ENCODE data around the gene DPH2.

GRCh38 chr1:44019466-44019948 is 49.7 kb downstream of the DPH2 start:
- TF ChIP-seq POLR2A (IDR thresholded peaks at IDR 0.05): no peak
- TF ChIP-seq, protein P1, sequence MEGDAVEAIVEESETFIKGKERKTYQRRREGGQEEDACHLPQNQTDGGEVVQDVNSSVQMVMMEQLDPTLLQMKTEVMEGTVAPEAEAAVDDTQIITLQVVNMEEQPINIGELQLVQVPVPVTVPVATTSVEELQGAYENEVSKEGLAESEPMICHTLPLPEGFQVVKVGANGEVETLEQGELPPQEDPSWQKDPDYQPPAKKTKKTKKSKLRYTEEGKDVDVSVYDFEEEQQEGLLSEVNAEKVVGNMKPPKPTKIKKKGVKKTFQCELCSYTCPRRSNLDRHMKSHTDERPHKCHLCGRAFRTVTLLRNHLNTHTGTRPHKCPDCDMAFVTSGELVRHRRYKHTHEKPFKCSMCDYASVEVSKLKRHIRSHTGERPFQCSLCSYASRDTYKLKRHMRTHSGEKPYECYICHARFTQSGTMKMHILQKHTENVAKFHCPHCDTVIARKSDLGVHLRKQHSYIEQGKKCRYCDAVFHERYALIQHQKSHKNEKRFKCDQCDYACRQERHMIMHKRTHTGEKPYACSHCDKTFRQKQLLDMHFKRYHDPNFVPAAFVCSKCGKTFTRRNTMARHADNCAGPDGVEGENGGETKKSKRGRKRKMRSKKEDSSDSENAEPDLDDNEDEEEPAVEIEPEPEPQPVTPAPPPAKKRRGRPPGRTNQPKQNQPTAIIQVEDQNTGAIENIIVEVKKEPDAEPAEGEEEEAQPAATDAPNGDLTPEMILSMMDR (IDR thresholded peaks at IDR 0.05): no peak

Measured in thyroid gland (tissue), 4 donors.